Adipose tissue (tissue), 3 donors: Measurements from ENCODE around the gene KDM4B. TPM values are rescaled to one million over a fixed set of nuclear protein-coding genes. Genes with fewer than 3 reads are reported as not detected.
"Not testable (repeated sequence)": the region's sequence is repeated elsewhere in the genome, so short reads cannot be mapped to it uniquely, and the experiment has no call there.

ENCODE experiments used
- H3K27ac ChIP-seq: one replicate; pipeline ENCODE4 v1.5.1; 2013; ENCODE audit warnings: low read depth, low read length
- WGBS, 3 donors: extraction: QIAGEN DNeasy Blood & Tissue Kit; methylation state at CpG; one replicate each; pipeline ENCODE4 v1.1.7; 2013; 5-methylcytosine and 5-hydroxymethylcytosine counted together
- polyA plus RNA-seq, 3 donors: library from polyadenylated mRNA; stranded (reverse); fragments of 200-250 nt; gene quantifications; one replicate each; pipeline ENCODE4 v1.2.3, GENCODE V29; 2013
- donor health status: healthy with polysubstance abuse.
- donor health status: Bipolar disorder and iron deficiency.
- donor health status: healthy.

KDM4B gene
- polyA plus RNA-seq, 3 donors: 8.6 to 17.5 (median 16.1) TPM

DNA sequence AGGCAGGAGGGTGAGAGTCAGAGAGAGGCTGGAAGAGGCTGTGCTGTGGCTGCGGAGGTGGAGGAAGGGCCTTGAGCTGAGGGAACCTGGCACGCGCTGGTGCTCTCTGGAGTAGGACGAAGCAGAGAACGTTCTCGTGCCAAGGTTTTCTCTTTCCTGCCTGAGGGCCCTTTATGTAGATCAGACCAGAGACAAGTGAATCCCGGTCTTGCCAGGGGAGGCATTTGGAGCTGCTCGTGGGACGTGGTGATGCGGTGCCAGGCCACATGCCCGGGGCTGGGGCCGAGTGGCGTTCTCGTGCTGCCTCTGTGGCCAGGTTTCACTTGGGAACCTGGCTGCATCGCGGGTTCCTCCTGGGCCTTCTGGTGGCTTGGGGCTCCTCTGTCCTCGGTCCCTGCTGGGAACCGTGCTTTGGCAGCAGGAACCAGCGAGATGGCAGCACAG lies 54.2 kb downstream of the KDM4B start:
- H3K27ac ChIP-seq: no peak overlapping the region

DNA sequence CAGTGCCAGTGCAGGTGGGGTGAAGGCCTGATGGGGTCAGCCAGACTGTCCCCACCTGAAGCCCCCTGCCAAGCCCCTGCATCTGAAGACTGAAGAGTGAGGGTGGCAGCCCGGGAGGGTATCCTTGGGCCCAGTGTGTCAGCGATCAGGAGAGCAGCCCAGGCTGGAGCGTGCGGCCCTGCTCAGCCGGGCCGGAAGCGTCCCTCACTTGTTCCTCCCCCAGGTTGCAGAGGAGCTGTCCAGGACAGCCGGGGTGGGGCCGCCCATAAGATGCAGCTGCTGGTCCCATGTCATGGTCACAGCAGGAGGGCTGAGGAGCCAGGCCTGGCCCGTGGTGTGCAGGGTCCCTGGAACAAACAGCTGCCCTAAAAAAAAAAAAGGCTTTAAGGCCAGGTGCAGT lies 55.4 kb downstream of the KDM4B start:
- WGBS, 3 donors: 79 to 83% (median 82%) methylated on average over 10 of the region's 10 CpGs
- no peak overlapping the region for H3K27ac ChIP-seq

More for the DNA sequence above, 54.2 kb downstream of the KDM4B start:
- WGBS, 3 donors: 71 to 87% (median 82%) methylated on average over 19 of the region's 19 CpGs

GRCh38 chr19:5025027-5025426 lies 56.1 kb downstream of the KDM4B start:
- no peak overlapping the region for H3K27ac ChIP-seq
- 91 to 93% (median 93%) methylated on average over 10 of the region's 10 CpGs for WGBS, 3 donors

DNA sequence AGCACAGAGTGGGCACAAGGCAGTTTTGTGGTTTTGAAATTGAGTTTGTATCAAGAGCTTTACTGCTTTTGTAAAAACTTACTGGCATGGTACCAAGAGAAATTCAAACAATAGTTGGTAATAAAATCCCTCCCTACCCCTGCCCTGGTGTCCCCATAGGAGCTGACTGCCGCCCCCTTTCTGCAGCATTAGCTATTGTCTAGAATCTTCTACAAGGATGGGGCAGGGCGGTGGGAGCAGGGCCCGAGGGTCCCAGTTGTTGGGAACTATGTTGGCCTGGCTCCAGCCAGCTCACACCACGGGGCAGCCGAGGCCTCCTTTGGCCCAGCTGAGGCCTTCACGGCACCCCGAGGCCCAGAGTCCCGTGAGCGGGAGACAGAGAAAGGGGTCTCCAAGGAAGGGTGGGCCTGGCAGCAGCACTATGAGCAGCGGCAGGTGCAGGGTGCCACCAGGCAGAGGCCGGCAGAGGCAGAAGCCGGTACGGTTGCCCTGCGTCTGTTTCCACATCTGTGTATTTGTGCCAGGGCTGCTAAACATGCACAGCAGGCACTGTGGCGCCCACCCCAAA lies 57.9 kb downstream of the KDM4B start:
- no peak overlapping the region for H3K27ac ChIP-seq
- 75 to 85% (median 81%) methylated on average over 15 of the region's 15 CpGs for WGBS, 3 donors

DNA sequence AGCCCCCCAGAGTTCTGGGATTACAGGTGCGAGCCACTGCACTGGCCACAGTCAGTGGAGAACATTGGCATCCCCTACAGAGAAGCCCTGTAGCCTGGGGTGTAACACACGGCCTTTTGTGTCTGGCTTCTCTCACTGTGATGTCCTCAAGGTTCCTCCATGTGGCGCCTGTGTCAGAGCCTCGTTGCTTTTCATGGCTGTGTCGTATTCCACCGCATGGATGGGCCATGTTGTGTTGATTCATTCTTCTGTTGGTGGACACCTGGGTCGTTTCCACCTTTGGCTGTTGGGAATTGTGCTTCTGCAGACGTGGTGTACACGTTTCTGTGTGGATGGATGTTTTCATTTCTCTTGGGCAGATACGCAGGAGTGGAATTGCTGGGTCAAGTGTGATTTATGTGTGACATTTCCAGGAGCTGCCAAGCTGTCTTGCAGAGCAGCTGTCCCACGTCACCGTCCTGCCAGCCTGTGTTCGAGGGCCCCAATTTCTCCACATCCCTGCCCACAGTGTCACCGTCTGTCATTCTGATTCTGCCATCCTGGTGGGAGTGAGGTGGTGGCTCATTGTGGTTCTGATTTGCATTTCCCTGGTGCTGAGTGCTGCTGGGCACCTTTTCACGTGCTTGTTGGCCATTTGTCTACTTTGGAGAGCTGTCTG lies 59.4 kb downstream of the KDM4B start:
- 89 to 94% (median 91%) methylated on average over 15 of the region's 15 CpGs for WGBS, 3 donors
- H3K27ac ChIP-seq: no peak overlapping the region

DNA sequence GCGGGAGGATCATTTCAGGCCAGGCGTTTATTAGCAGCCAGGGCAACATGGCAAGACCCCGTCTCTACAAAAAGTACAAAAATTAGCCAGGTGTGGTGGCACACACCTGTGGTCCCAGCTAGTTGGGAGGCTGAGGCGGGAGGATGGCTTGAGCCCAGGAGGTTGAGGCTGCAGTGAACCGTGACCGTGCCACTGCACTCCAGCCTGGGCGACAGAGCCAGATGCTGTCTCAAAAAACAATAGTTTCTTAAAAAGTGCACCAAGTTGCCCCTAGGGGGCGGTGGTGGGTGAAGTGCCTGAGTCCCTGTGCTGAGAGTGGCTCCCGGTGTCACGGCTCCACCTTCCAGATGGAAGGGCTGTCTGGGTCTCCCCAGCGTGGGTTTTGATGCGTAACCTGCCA lies 60.7 kb downstream of the KDM4B start:
- H3K27ac ChIP-seq: not testable (repeated sequence)
- WGBS, 3 donors: 64 to 70% (median 67%) methylated on average over 12 of the region's 12 CpGs

DNA sequence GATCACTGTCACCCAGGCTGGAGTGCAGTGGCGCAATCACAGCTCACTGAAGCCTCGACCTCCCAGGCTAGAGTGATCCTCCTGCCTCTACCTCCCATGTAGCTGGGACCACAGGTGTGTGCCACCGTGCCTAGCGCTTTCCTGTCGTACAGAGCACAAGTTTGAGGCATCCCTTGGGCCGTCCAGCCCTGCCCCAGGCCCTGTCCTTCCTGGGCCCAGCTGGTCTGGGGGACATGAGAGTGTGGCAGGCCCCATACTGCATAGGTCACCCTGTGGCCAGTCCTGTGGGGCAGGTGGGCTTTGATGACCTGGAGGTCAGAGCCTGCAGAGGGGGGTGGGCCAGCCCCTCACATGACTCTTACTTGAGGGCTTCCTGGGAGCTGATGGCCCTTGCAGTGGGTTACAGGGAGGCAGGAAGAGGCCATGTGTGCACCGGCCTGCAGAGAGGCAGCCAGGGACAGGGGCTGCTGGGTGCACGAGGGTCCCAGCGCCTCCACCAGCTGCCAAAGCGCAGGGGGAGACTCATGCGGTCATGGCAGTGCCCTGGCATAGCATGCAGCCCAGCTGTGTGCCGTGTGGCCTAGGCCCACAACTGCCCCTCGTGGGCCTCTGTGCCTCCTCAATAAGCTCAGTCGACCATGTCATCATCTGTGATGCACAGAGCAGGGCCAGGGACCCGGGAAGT lies 61.4 kb downstream of the KDM4B start:
- 80 to 87% (median 84%) methylated on average over 14 to 15 of the region's 15 CpGs for WGBS, 3 donors
- no peak overlapping the region for H3K27ac ChIP-seq

DNA sequence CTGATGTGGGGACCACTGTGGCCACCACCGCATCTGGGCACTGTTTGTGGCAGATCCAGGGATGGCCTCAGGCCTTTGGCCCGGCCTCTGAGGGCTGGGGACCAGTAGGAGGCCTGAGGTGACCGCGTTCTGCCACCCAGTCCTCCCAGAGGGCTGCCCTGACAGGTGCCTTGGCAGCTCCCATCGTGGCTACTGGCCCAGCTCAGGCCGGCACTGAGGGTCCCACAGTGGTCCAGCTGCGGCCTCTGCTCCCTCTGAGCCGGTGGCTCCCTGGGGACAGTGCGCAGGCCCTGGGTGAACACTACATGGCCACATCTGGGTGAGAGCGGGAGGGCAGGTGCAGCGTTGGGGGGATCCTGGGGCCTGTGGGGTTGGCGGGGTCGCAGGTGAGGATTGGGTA lies 61.9 kb downstream of the KDM4B start:
- no peak overlapping the region for H3K27ac ChIP-seq
- 87 to 93% (median 92%) methylated on average over 11 to 13 of the region's 13 CpGs for WGBS, 3 donors

GRCh38 chr19:5031231-5032100 lies 62.6 kb downstream of the KDM4B start:
- 50 to 54% (median 51%) methylated on average over 29 of the region's 29 CpGs for WGBS, 3 donors

GRCh38 chr19:5032101-5032967 lies 63.4 kb downstream of the KDM4B start:
- H3K27ac ChIP-seq: no peak overlapping the region
- WGBS, 3 donors: 86 to 90% (median 89%) methylated on average over 52 of the region's 52 CpGs

More at GRCh38 chr19:5031231-5032100, 62.6 kb downstream of the KDM4B start:
- H3K27ac ChIP-seq: no peak overlapping the region

DNA sequence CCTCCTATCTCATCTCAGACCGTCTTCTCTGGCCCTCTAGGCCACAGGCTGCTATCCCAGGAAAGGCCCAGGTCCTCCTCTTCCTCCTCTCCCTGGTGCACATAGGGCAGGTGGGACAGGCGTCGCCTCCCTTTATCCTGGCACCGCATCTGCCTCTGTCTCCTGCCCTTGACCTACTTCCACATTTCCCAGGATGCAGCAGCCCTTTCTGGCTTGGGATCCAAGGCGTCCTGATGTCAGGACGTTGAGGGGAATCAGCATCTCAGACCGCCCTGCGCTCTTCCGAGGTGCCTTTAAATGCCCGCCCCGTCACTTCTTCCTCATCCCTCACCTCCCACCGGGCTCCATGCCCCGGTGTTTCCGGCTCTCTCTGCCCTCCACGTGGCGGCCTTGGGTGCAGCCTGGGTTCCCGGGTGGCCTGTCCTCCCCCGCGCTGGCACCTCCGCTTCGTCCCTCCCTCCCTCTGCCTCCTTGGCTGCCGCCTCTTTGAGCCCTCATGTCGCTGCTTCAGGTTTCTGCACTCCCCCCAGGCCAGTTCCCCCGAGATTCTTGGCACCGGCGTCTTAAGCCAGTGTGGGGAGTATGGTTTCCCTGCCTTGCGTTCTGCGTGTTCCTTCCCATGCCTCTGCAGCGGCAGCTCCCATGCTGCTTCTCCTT lies 66.3 kb downstream of the KDM4B start:
- no peak overlapping the region for H3K27ac ChIP-seq
- 51 to 77% (median 74%) methylated on average over 29 of the region's 29 CpGs for WGBS, 3 donors

GRCh38 chr19:5035793-5036697 lies 67.1 kb downstream of the KDM4B start:
- H3K27ac ChIP-seq: no peak overlapping the region

GRCh38 chr19:5036698-5037563 lies 68.0 kb downstream of the KDM4B start:
- no peak overlapping the region for H3K27ac ChIP-seq
- 70 to 79% (median 71%) methylated on average over 36 of the region's 36 CpGs for WGBS, 3 donors

More at GRCh38 chr19:5035793-5036697, 67.1 kb downstream of the KDM4B start:
- WGBS, 3 donors: 81 to 84% (median 83%) methylated on average over 27 to 36 of the region's 36 CpGs

DNA sequence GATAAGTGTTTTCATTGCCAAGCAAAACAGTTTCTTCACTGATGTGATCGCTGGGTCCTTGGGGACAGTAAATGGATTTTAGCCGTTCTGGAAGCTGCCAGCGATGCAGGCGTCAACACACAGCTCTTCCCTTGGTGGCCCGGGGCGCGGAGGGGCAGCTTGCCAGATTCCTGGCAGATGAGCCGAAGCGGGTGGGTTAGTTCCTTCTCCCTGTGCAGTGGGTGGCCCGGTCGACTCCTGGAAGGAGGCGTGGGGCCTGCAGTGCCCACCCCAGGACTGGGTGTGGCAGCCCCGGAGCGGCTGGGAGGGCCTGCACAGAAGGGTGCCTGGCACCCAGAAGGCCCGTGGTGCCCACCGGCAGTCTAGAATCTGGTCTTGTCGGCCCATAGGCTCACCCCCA lies 69.0 kb downstream of the KDM4B start:
- no peak overlapping the region for H3K27ac ChIP-seq

GRCh38 chr19:5038631-5039271 lies 69.8 kb downstream of the KDM4B start:
- WGBS, 3 donors: 55 to 85% (median 68%) methylated on average over 14 of the region's 14 CpGs
- H3K27ac ChIP-seq: no peak overlapping the region

More for the DNA sequence above, 69.0 kb downstream of the KDM4B start:
- WGBS, 3 donors: 54 to 75% (median 61%) methylated on average over 17 of the region's 17 CpGs
